Tibial artery (tissue), 4 donors: ENCODE results near the gene SH3GL3.

Source experiments
- DNase-seq, 2 donors: peaks; one replicate each; pipeline ENCODE4 v3.0.0-alpha.2; 2019
- H3K27ac ChIP-seq, 2 donors: fragments of 200-600 bp; sonication (generic) in 1 of 2; 1 replicate in 1 of 2; 2 replicates in 1 of 2; pipeline ENCODE4 v1.5.1; 2018 to 2019; ENCODE audit warnings: mild to moderate bottlenecking in 1 of 2
- H3K27me3 ChIP-seq, 2 donors: fragments of 200-600 bp; sonication (generic) in 1 of 2; one replicate each; pipeline versions ENCODE4 v1.5.1 to v1.6.0; 2016 to 2019
- H3K36me3 ChIP-seq, 3 donors: fragments of 200-600 bp; sonication (generic) in 2 of 3; one replicate each; pipeline ENCODE4 v1.5.1; 2016 to 2019; ENCODE audit warnings: mild to moderate bottlenecking in 2 of 3
- H3K4me1 ChIP-seq, 4 donors: fragments of 200-600 bp; sonication (generic) in 2 of 4; 1 replicate in 3 of 4; 2 replicates in 1 of 4; pipeline ENCODE4 v1.5.1; 2016 to 2019
- H3K4me3 ChIP-seq, 2 donors: fragments of 200-600 bp; sonication (generic) in 1 of 2; 1 replicate in 1 of 2; 2 replicates in 1 of 2; pipeline ENCODE4 v1.5.1; 2018 to 2019; ENCODE audit warnings: mild to moderate bottlenecking in 2 of 2
- H3K9me3 ChIP-seq, 3 donors: fragments of 200-600 bp; sonication (generic) in 1 of 3; one replicate each; pipeline ENCODE4 v1.5.1; 2016 to 2019
- CTCF ChIP-seq, 2 experiments: fragments of 200-600 bp in 1 of 2; fragments of 450-650 bp in 1 of 2; IDR thresholded peaks; one replicate each; pipeline ENCODE4 v1.5.1; 2017 to 2019; ENCODE audit warnings: antibody characterized with exemption in 2 of 2, mild to moderate bottlenecking in 1 of 2, moderate library complexity in 1 of 2
- intact Hi-C: fragments of 100-400 bp; cut with DNase I; formaldehyde crosslinking; loops from one replicate; pipeline ENCODE4 v1.15.0; 2023; ENCODE audit warnings: low total_unique reads

Gene SH3GL3

GRCh38 chr15:83489690-83490089 lies 42.5 kb downstream of the SH3GL3 start:
- Histone ChIP-seq H3K4me3 (no peak overlapping the region), H3K27me3 (peaks cover 0 to 3% of the 10 kb centered on the region in 2 donors), H3K36me3 (no peaks in the 10 kb centered on the region), H3K9me3 (peaks cover 0 to 4% (median 0%) of the 10 kb centered on the region in 3 donors), H3K4me1 (no peaks in the 10 kb centered on the region), H3K27ac (no peak overlapping the region)
- DNase-seq, result no peak
- intact Hi-C loops, result no loop called here
- no peak for TF ChIP-seq CTCF (IDR thresholded peaks at IDR 0.05)

GRCh38 chr15:83491486-83491885 lies 44.3 kb downstream of the SH3GL3 start:
- peaks cover 0 to 3% of the 10 kb centered on the region in 2 donors for H3K27me3 ChIP-seq
- peaks cover 0 to 4% (median 0%) of the 10 kb centered on the region in 3 donors for H3K9me3 ChIP-seq
- no peaks in the 10 kb centered on the region for H3K36me3 ChIP-seq
- DNase-seq, result no peak
- intact Hi-C loops, result no loop called here
- no peak overlapping the region for H3K27ac ChIP-seq
- TF ChIP-seq CTCF (IDR thresholded peaks at IDR 0.05), result no peak
- no peaks in the 10 kb centered on the region for H3K4me1 ChIP-seq
- no peak overlapping the region for H3K4me3 ChIP-seq

- no peaks in the 10 kb centered on the region for H3K27me3 ChIP-seq
- no peak for DNase-seq
- no peak overlapping the region for H3K4me3 ChIP-seq
- H3K4me1 ChIP-seq, result no peaks in the 10 kb centered on the region
- no peak overlapping the region for H3K27ac ChIP-seq
- H3K36me3 ChIP-seq, result no peaks in the 10 kb centered on the region
- H3K9me3 ChIP-seq, result peaks cover 0 to 9% (median 6%) of the 10 kb centered on the region in 3 donors
- intact Hi-C loops, result no loop called here
- no peak for TF ChIP-seq CTCF (IDR thresholded peaks at IDR 0.05)
Measured at GRCh38 chr15:83496766-83497165, 49.6 kb downstream of the SH3GL3 start.

GRCh38 chr15:83498374-83498773 lies 51.2 kb downstream of the SH3GL3 start:
- H3K4me3 ChIP-seq, result no peak overlapping the region
- no peak overlapping the region for H3K27ac ChIP-seq
- intact Hi-C loops, result no loop called here
- H3K4me1 ChIP-seq, result no peaks in the 10 kb centered on the region
- TF ChIP-seq CTCF (IDR thresholded peaks at IDR 0.05), result no peak
- no peak for DNase-seq
- H3K27me3 ChIP-seq, result no peaks in the 10 kb centered on the region
- peaks cover 0 to 9% (median 6%) of the 10 kb centered on the region in 3 donors for H3K9me3 ChIP-seq
- no peaks in the 10 kb centered on the region for H3K36me3 ChIP-seq

- peaks cover 0 to 9% (median 6%) of the 10 kb centered on the region in 3 donors for H3K9me3 ChIP-seq
- no peaks in the 10 kb centered on the region for H3K4me1 ChIP-seq
- H3K36me3 ChIP-seq, result no peaks in the 10 kb centered on the region
- no peak for DNase-seq
- no peak overlapping the region for H3K4me3 ChIP-seq
- intact Hi-C loops, result no loop called here
- TF ChIP-seq CTCF (IDR thresholded peaks at IDR 0.05), result no peak
- no peaks in the 10 kb centered on the region for H3K27me3 ChIP-seq
- no peak overlapping the region for H3K27ac ChIP-seq
Measured at GRCh38 chr15:83498801-83499200, 51.7 kb downstream of the SH3GL3 start.

GRCh38 chr15:83499476-83499875 lies 52.3 kb downstream of the SH3GL3 start:
- no peak overlapping the region for H3K4me3 ChIP-seq
- no peaks in the 10 kb centered on the region for H3K4me1 ChIP-seq
- no peaks in the 10 kb centered on the region for H3K27me3 ChIP-seq
- no peaks in the 10 kb centered on the region for H3K36me3 ChIP-seq
- H3K27ac ChIP-seq, result no peak overlapping the region
- TF ChIP-seq CTCF (IDR thresholded peaks at IDR 0.05), result no peak
- intact Hi-C loops, result no loop called here
- DNase-seq, result no peak
- peaks cover 0 to 9% (median 6%) of the 10 kb centered on the region in 3 donors for H3K9me3 ChIP-seq
